Activated CD4-positive, alpha-beta T cell treated with anti-CD3 and anti-CD28 coated beads, Interleukin-2, amount 50 U/mL, for 1 hour (primary cell): Measurements from ENCODE around the gene HES5.

ENCODE experiments used
- DNase-seq: peaks from one replicate; pipeline ENCODE4 v3.0.0-alpha.2; 2020

HES5 gene

GRCh38 chr1:2530513-2531361 lies 674 bp upstream of the HES5 start:
- no peak for DNase-seq

- peak; percentile 54 for DNase-seq
Observed at GRCh38 chr1:2528966-2529783, 888 bp downstream of the HES5 start.

GRCh38 chr1:2528611-2528965 lies 1.5 kb downstream of the HES5 start:
- DNase-seq: no peak

DNA sequence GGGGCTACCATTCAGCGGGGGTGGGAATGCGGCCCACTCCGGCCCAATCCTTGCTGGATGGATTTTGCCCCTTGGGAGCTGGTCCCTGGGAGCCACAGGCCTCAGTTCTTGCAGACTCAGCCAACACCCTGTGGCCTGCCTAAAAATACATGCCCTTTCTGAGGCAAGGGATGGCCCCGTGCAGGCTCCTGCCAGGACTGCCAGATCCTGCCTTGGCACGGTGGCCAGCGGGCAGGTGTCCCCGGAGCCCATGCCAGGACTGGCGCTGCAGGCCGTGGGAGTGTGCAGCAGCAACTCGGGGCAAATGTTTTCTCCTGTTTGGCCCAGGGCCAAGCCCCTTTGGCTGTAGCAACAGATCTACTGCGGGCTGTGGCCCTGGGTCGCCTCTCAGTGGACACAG lies 2.0 kb downstream of the HES5 start:
- DNase-seq: no peak

DNA sequence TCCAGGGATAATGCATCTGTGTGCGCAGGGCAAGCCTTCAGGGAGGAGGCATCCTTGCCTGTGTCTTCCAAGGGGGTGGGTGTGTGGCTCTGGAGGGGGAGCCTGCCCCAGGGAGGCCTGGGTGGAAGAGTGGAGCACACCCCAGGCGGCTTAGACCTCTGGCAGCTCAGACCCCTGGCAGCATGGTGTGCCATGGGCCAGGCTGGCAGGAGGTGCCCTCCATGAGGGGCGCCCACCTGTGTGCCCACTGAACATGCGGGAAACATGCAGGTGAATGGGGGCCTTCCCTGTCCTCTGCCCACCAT lies 2.6 kb downstream of the HES5 start:
- DNase-seq: no peak

DNA sequence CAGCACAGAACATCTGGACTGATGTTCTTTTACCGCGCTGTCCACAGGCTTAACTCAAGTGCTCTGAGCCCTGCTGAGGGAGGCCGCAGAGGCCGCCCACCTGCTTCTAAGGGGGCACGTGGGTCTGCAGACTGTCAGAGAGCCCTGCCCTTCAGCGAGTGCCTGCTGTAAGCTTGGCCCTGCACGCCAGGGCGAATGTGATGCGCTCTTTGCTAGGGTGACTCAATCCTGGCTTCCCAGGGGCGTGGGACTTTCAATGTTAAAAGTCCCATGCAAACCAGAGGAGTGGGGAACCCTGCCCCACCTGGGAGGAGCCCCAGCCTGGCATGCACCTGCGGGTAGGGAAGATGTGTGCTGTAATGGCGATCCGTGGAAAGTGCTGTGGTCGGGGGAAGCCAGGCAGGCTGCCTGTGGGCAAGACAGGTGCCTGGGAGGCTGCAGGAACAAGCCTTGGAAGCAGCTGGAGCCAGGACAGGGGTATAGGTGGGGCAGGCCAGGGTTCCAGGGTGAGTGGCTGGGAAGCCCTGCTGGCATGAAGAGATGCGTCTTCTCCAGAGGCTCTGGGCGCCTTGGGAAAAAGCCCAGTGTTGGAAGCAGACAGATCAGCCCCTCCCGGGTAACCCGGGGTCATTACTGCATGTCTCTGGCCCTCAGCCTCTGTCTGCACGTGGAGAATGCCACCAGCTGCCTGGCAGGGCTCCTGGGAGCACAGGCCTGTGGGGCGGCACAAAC lies 3.1 kb downstream of the HES5 start:
- DNase-seq: no peak

GRCh38 chr1:2525920-2526823 lies 3.9 kb downstream of the HES5 start, which contains the start of gene PANK4:
Gene PANK4 (minus strand): TSS chr1:2526596. CDS start chr1:2526587, 9 bp downstream.
- peak; percentile 86 for DNase-seq

- DNase-seq: no peak
Observed at GRCh38 chr1:2525572-2525919, 4.5 kb downstream of the HES5 start.

DNA sequence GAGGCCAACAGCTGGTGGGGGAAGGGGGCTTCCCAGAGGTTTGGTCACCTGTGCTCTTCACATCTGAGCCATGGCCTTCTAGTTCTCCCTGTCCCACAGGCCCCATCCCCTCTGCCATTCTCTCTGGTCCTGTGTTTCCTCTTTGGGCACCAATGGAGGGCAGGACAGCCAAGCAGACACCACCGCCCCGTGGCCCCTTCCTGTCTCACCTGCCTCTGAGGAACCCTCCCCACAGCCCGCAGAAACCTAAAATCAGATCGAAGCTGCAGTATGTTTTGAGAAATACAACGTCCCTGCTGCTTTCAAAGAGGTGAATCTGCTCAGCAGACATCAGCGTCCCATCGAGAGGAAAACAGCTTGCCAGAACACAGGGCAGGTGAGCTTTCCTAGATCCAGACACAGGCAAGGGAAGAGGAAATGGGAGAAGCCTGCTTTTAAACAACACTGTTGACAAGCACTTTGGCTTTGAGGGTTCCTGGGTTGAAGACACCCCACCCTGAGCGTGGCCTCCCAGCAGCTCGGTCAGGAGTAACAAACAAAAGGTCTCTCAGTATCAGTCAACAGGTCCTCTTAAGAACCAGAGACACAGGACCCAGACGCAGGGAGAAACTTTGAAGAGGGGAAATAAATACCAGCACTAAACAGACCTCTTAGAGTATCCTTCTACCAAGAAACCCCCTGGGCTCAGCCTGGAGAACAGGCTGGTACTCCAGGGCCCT lies 6.0 kb downstream of the HES5 start:
- peak; percentile 52 for DNase-seq

DNA sequence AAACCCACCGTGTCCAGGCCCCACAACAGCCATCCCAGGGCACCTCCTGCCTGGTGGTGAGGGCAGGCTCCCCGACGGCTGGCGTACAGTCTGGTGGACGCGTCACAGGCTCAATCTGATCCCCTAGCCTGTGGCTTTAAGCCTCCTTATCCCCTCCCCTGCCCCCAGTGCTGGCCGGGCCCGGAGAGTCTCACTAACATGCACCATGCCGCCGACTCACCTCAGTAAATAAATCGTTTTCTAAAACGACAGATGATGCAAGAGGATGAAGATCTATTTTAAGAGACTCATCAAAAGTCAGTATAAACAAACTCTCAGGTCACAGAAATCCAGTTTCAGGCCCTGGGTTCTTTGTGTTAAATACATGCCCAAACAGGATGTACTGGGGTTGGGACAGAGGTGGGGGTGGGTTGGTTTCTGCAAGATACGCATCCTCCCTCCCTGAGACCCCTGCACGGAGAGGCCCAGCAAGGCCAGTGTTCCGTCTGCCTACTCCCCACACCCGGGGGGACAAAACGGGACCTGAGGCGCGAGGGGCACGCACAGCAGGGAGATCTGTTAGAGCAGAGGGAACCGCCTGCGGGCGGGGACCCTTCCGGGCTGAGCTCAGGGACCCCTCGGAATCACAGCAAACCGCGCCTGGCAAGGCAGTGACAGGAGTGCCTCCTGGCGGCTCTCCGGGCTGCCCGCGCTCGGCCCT lies 6.7 kb downstream of the HES5 start:
- peak; percentile 34 for DNase-seq

GRCh38 chr1:2522230-2522629 lies 7.8 kb downstream of the HES5 start:
- no peak for DNase-seq

DNA sequence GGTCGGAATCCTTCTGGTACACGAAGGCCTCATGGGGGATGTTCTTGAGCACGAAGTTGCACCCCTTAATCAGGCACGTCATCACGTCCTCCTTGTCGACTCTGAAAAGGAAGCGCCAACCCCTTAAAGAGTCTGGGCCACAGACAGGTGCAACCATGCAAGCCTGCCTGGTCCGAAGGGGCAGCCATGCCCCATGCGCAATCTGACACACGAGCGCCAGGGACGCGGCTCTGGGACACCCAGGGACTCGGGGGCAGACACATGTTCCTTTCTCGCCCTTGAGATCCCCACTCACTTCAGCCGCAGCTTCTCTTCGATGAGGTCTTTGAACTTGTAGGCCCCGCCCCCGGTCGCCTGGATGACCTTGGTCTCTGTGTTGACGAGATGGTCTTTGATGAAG lies 9.3 kb downstream of the HES5 start:
- no peak for DNase-seq

DNA sequence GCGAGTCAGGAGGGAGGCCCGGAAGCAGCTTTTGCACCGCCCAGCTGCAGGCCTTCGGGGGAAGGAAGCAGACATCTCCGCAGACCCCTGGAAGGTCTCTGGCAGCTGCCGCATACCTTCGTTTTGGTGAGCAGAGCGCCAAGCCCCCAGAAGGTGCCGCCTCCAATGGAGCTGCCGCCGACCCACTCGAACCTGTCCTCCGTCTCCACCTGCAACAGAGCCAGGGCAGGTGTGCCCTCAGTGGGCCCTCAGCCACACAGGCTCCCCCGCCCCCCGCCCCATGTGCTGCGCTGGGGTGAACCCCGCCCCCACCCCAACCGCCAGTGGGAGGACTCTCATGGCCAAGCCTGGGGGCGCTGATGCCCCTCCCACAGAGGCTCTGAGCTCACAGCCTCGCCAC lies 9.9 kb downstream of the HES5 start:
- DNase-seq: no peak

GRCh38 chr1:2519729-2520128 lies 10.3 kb downstream of the HES5 start:
- no peak for DNase-seq

GRCh38 chr1:2519029-2519685 lies 10.9 kb downstream of the HES5 start:
- DNase-seq: no peak

- no peak for DNase-seq
Observed at GRCh38 chr1:2518528-2518927, 11.5 kb downstream of the HES5 start.

- no peak for DNase-seq
Observed at GRCh38 chr1:2517966-2518365, 12.1 kb downstream of the HES5 start.

- no peak for DNase-seq
Observed at GRCh38 chr1:2516946-2517345, 13.1 kb downstream of the HES5 start.

GRCh38 chr1:2516124-2516523 lies 13.9 kb downstream of the HES5 start:
- no peak for DNase-seq

- DNase-seq: no peak
Observed at GRCh38 chr1:2515763-2516080, 14.3 kb downstream of the HES5 start.
